ENCODE measurements around the gene PYROXD2. TPM values are rescaled to one million over a fixed set of nuclear protein-coding genes. Genes with fewer than 3 reads are reported as not detected.

Gene PYROXD2
- total and polyA plus RNA-seq, 2 of the 8 experiments (the other 6 are each of a cell fraction or from before 2014, with no cell fraction given), result 3.2 to 5.4 TPM

GRCh38 chr10:98354491-98354890 lies 60.5 kb downstream of the PYROXD2 start:
- H3K27me3 ChIP-seq (replicated peaks in 1 of 4; ENCODE audit: control insufficient read depth in 3 of 4, extremely low read depth in 1 of 4, insufficient read depth in 3 of 4, low read length in 3 of 4), result 0 out of 7 replicates have a peak, but pooled peaks cover 0 to 1% (median 0%) of the 10 kb centered on the region in 4 experiments
- H4K5ac ChIP-seq (ENCODE audit: insufficient read length, low read depth, low read length), result no peak overlapping the region
- DNase-seq (ENCODE audit: low read depth in 1 of 2, low spot score in 2 of 2) (no peak), FAIRE-seq (no peak)
- no peaks in the 10 kb centered on the region for H3K9me3 ChIP-seq (ENCODE audit: insufficient read depth in 2 of 2, low read depth in 1 of 2, low read length in 1 of 2)
- H2BK20ac ChIP-seq (ENCODE audit: low read length), result no peak overlapping the region
- CTCF ChIA-PET (ENCODE audit: partially characterized antibody), result interaction anchor here (0.9 to 1.3 kb wide), 3 partner anchors 14 to 71 kb away, joined by 3 to 5 read pairs (median 3); no protein-coding TSS in a partner anchor
- no peak overlapping the region for H3K4me3 ChIP-seq (ENCODE audit: extremely low read depth in 1 of 4, insufficient read depth in 2 of 4, low read depth in 3 of 4, low read length in 4 of 4)
- no peak overlapping the region for H3K27ac ChIP-seq (ENCODE audit: low read depth, low read length)
- TF ChIP-seq GABPA (IDR thresholded peaks at IDR 0.05; ENCODE audit: borderline replicate concordance, insufficient read depth, low read length) (no peak), RAD21 (IDR thresholded peaks at IDR 0.05 in 1 of 2, conservative IDR thresholded peaks at IDR 0.05 in 1 of 2; ENCODE audit: low read depth in 2 of 2, low read length in 2 of 2) (no peak), ZNF274 (IDR thresholded peaks at IDR 0.05; ENCODE audit: borderline replicate concordance, extremely low read depth, low read length) (no peak), CHD2 (IDR thresholded peaks at IDR 0.05; ENCODE audit: low read length) (no peak), MAX (IDR thresholded peaks at IDR 0.05) (no peak), RFX5 (IDR thresholded peaks at IDR 0.05; ENCODE audit: borderline replicate concordance, low read depth, low read length) (no peak), POLR2A (IDR thresholded peaks at IDR 0.05; ENCODE audit: control extremely low read depth in 1 of 2, low read depth in 2 of 2, low read length in 2 of 2) (no peak), KDM1A (IDR thresholded peaks at IDR 0.05; ENCODE audit: borderline replicate concordance, low read length) (no peak), SIX5 (IDR thresholded peaks at IDR 0.05; ENCODE audit: low read depth, low read length) (no peak), POLR2AphosphoS5 (IDR thresholded peaks at IDR 0.05; ENCODE audit: low read depth, low read length) (no peak), E2F6 (IDR thresholded peaks at IDR 0.05) (no peak), TAF7 (optimal IDR thresholded peaks at IDR 0.05; ENCODE audit: borderline replicate concordance, low read depth, low read length) (no peak), HDAC6 (IDR thresholded peaks at IDR 0.05; ENCODE audit: low read depth, low read length) (no peak), YY1 (IDR thresholded peaks at IDR 0.05; ENCODE audit: low read depth, low read length) (no peak)
- H3K36me3 ChIP-seq (ENCODE audit: control insufficient read depth in 2 of 4, insufficient read depth in 4 of 4, low read length in 3 of 4), result no peaks in the 10 kb centered on the region
- no peaks in the 10 kb centered on the region for H3K79me2 ChIP-seq (ENCODE audit: control insufficient read depth in 1 of 2, insufficient read depth in 2 of 2, low read length in 2 of 2)
- no peak overlapping the region for H3K4ac ChIP-seq (replicated peaks; ENCODE audit: insufficient read length, low read depth, low read length)
- H2BK5ac ChIP-seq (ENCODE audit: low read depth, low read length), result no peak overlapping the region
- H3K14ac ChIP-seq (ENCODE audit: insufficient read length), result no peak overlapping the region
- no peak overlapping the region for H4K8ac ChIP-seq (ENCODE audit: extremely low read depth, insufficient read depth, low read length)
- no peak overlapping the region for H2BK15ac ChIP-seq (ENCODE audit: low read length)
- H2AFZ ChIP-seq (ENCODE audit: low read length), result no peak overlapping the region
- H3K4me2 ChIP-seq (ENCODE audit: insufficient read depth in 1 of 2, low read depth in 2 of 2, low read length in 2 of 2), result no peak overlapping the region
- H3K56ac ChIP-seq (replicated peaks; ENCODE audit: insufficient read length, low read depth, low read length), result no peak overlapping the region
- H2BK12ac ChIP-seq (ENCODE audit: low read depth, low read length), result no peak overlapping the region
- no peak overlapping the region for H4K91ac ChIP-seq (replicated peaks; ENCODE audit: insufficient read length, low read length)
- no peak overlapping the region for H3K9ac ChIP-seq (replicated peaks in 1 of 4; ENCODE audit: extremely low read depth in 1 of 4, low read depth in 3 of 4, low read length in 3 of 4)
- H3K23ac ChIP-seq (ENCODE audit: insufficient read length), result no peak overlapping the region
- no peak overlapping the region for H2BK120ac ChIP-seq (replicated peaks; ENCODE audit: low read depth, low read length)
- no peaks in the 10 kb centered on the region for H4K20me1 ChIP-seq (replicated peaks in 1 of 2; ENCODE audit: control insufficient read depth in 1 of 2, insufficient read depth in 2 of 2, low read length in 2 of 2)
- no peak overlapping the region for H3K18ac ChIP-seq (ENCODE audit: extremely low read depth, low read length)
- no peaks in the 10 kb centered on the region for H3K23me2 ChIP-seq (ENCODE audit: low read depth, low read length)
- WGBS, 2 experiments (ENCODE audit: extremely low coverage in 1 of 2, insufficient coverage in 1 of 2, insufficient read length in 1 of 2, insufficient replicate concordance in 2 of 2, low coverage in 1 of 2, low lambda C conversion rate in 2 of 2, missing lambda C conversion rate in 1 of 2), result 92% methylated on average over 3 of the region's 3 CpGs; no CpG with 5 or more reads in 1 of the 2 experiments
- no peaks in the 10 kb centered on the region for H3K79me1 ChIP-seq (ENCODE audit: low read depth, low read length)
- POLR2A ChIA-PET (ENCODE audit: partially characterized antibody), result no interaction called here
- 0 out of 7 replicates have a peak, but pooled peaks cover 0 to 3% (median 0%) of the 10 kb centered on the region in 4 experiments for H3K4me1 ChIP-seq (replicated peaks in 1 of 4; ENCODE audit: control insufficient read depth in 3 of 4, insufficient read depth in 4 of 4, low read length in 3 of 4)
- H2AK5ac ChIP-seq (ENCODE audit: low read depth, low read length), result no peak overlapping the region

All from H1 (cell line).